ENCODE results near the gene SPATA33.
A peak's percentile ranks its signal among the peaks of the same experiment; 100 is the strongest.
"Not testable (repeated sequence)": the region's sequence is repeated elsewhere in the genome, so short reads cannot be mapped to it uniquely, and the experiment has no call there.

Gene SPATA33

GRCh38 chr16:89633064-89633631 is 24.5 kb upstream of the SPATA33 start:
- H3K4me3 ChIP-seq (replicated peaks; ENCODE audit: low read depth, low read length), result no peak overlapping the region
- DNase-seq (ENCODE audit: low read depth), result peak; percentile 5
- TF ChIP-seq, protein P1, sequence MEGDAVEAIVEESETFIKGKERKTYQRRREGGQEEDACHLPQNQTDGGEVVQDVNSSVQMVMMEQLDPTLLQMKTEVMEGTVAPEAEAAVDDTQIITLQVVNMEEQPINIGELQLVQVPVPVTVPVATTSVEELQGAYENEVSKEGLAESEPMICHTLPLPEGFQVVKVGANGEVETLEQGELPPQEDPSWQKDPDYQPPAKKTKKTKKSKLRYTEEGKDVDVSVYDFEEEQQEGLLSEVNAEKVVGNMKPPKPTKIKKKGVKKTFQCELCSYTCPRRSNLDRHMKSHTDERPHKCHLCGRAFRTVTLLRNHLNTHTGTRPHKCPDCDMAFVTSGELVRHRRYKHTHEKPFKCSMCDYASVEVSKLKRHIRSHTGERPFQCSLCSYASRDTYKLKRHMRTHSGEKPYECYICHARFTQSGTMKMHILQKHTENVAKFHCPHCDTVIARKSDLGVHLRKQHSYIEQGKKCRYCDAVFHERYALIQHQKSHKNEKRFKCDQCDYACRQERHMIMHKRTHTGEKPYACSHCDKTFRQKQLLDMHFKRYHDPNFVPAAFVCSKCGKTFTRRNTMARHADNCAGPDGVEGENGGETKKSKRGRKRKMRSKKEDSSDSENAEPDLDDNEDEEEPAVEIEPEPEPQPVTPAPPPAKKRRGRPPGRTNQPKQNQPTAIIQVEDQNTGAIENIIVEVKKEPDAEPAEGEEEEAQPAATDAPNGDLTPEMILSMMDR (IDR thresholded peaks at IDR 0.05; ENCODE audit: low read length, missing control alignments), result no peak

GRCh38 chr16:89634463-89635385 is 22.9 kb upstream of the SPATA33 start:
- DNase-seq (ENCODE audit: low read depth); H3K4me3 ChIP-seq (replicated peaks; ENCODE audit: low read depth, low read length): not testable (repeated sequence)

DNA sequence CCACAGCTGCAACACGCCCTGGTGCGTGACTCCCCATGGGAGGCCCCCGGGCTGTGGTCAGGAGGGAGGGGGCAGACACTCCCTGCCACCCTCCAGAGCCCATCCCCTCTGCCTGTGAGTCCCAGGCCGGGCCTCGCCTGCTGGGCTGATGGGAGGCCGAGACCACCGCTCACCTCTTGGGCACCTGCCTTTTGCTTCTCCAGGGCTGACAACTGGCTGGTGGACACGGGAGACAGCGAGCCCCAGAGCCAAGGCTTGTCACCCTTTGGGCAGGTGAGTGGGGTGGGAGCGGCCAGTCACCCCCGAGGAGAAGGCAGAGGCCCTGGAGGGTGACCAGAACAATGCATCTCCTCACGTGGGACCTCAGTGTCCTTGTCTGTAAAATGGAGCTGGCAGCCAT is 21.0 kb upstream of the SPATA33 start:
- no peak overlapping the region for H3K4me3 ChIP-seq (replicated peaks; ENCODE audit: low read depth, low read length)
- DNase-seq (ENCODE audit: low read depth), result no peak
- TF ChIP-seq, protein P1 (IDR thresholded peaks at IDR 0.05; ENCODE audit: low read length, missing control alignments), result no peak

GRCh38 chr16:89637379-89637778 is 20.3 kb upstream of the SPATA33 start:
- no peak overlapping the region for H3K4me3 ChIP-seq (replicated peaks; ENCODE audit: low read depth, low read length)
- no peak for DNase-seq (ENCODE audit: low read depth)
- TF ChIP-seq, protein P1 (IDR thresholded peaks at IDR 0.05; ENCODE audit: low read length, missing control alignments), result no peak

DNA sequence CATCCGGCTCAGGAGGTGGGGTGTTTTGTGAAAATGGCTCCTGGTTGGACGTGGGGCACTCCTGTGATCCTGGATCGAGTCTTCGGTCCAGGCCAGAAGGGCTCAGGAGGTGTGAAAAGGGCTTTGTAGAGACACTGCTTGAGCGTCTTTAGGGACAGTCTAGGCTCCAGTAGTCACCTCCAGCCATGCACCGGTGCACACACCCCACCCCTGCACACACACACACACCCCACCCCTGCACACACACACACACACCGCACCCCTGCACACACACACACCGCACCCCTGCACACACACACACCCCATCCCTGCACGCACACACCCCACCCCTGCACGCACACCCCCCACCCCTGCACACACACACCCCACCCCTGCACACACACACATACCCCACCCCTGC is 19.2 kb upstream of the SPATA33 start:
- no peak overlapping the region for H3K4me3 ChIP-seq (replicated peaks; ENCODE audit: low read depth, low read length)
- TF ChIP-seq, protein P1 (IDR thresholded peaks at IDR 0.05; ENCODE audit: low read length, missing control alignments), result no peak
- DNase-seq (ENCODE audit: low read depth), result no peak

DNA sequence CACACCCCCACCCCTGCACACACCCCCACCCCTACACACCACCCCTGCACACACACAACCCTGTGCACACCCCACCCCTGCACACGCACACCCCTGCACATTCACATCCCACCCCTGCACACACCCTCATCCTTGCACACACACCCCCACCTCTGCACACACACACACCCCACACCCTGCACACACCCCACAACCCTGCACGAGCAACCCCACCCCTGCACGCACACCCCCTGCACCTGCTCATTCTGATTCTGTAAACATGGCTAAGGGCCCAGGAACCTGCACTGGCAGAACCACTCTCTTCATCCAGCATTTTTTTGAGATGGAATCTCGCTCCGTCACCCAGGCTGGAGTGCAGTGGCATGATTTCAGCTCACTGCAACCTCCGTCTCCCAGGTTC is 18.3 kb upstream of the SPATA33 start:
- DNase-seq (ENCODE audit: low read depth), result no peak
- TF ChIP-seq, protein P1 (IDR thresholded peaks at IDR 0.05; ENCODE audit: low read length, missing control alignments), result no peak
- no peak overlapping the region for H3K4me3 ChIP-seq (replicated peaks; ENCODE audit: low read depth, low read length)

DNA sequence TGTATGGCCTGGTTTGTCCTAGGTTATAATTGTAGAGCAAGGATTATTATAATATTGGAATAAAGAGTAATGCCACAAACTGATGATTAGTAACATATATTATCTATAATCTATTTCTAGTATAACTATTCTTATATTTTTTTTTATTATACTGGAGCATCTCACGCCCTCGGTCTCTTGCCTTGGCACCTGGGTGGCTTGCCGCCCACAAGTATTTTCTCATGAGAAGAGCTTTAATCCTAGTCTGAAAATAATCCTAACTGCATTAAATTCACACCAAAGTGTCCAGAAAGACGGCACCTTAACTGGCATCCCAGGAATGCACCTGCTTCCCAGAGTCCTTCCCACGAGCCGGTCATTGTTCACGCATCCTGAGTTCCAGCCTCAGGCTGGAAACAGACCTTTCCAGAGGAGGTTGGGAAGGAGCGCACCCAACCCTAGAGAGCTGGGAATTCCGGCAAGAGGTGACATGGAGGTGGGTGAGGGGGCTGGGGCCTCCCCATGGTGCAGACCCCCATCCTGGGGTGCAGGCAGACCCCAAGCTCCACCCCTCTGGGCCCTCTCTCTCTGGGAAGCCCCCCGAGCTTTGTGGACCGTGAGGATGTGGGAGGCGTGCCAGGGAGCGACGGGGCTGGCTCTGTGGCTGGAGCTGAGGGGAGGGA is 16.0 kb upstream of the SPATA33 start:
- no peak overlapping the region for H3K4me3 ChIP-seq (replicated peaks; ENCODE audit: low read depth, low read length)
- no peak for DNase-seq (ENCODE audit: low read depth)
- TF ChIP-seq, protein P1 (IDR thresholded peaks at IDR 0.05; ENCODE audit: low read length, missing control alignments), result no peak
